Stomach smooth muscle (tissue), 2 donors: ENCODE measurements around the gene NEDD4.
"Not testable (repeated sequence)": the region's sequence is repeated elsewhere in the genome, so short reads cannot be mapped to it uniquely, and the experiment has no call there.

Experiments used
- H3K27ac ChIP-seq: one replicate; pipeline ENCODE4 v1.7.0; 2013; ENCODE audit warnings: mild to moderate bottlenecking, low read length, inconsistent platforms
- H3K27me3 ChIP-seq, 2 donors: one replicate each; pipeline ENCODE4 v1.7.0; 2013; ENCODE audit warnings: low read length in 2 of 2; ENCODE audit not compliant: insufficient read depth in 2 of 2, control insufficient read depth in 1 of 2
- H3K36me3 ChIP-seq, 2 donors: one replicate each; pipeline ENCODE4 v1.7.0; 2013; ENCODE audit warnings: low read length in 2 of 2; ENCODE audit not compliant: control insufficient read depth in 2 of 2, insufficient read depth in 2 of 2
- H3K4me1 ChIP-seq: one replicate; pipeline ENCODE4 v1.7.0; 2013; ENCODE audit warnings: low read length; ENCODE audit not compliant: control insufficient read depth, insufficient read depth
- H3K4me3 ChIP-seq, 2 donors: one replicate each; pipeline ENCODE4 v1.7.0; 2013; ENCODE audit warnings: low read length in 2 of 2
- H3K9ac ChIP-seq, 2 donors: one replicate each; pipeline ENCODE4 v1.7.0; 2013; ENCODE audit warnings: low read length in 2 of 2, mild to moderate bottlenecking in 1 of 2
- H3K9me3 ChIP-seq, 2 donors: one replicate each; pipeline ENCODE4 v1.7.0; 2013; ENCODE audit warnings: low read length in 2 of 2; ENCODE audit not compliant: control insufficient read depth in 2 of 2
- donor health status: healthy.
- donor health status: Pancreatic carcinoma.

Gene NEDD4

DNA sequence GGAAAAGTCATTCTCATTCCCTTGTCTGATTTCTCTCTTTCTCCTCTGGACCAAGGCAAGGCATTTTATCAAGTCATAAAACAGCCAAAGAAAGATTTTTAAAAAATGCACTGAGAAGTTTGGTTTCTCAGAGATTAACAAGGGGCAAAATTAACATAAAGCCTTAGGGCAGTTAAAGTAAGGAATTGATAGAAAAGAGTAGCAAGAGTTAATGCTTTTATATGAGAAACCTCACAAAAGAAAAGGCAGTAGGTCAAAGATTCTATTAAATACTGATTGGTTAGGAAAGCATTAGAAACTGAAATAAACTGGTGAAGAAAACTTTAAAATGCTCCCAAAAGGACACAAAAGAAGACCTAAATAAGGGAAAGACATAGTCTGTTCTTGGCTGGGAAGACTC, 129.5 kb downstream of the NEDD4 start:
- no peak overlapping the region for H3K4me3 ChIP-seq
- no peaks in the 10 kb centered on the region for H3K4me1 ChIP-seq
- no peaks in the 10 kb centered on the region for H3K9me3 ChIP-seq
- no peaks in the 10 kb centered on the region for H3K27me3 ChIP-seq
- H3K36me3 ChIP-seq, result peaks cover 3 to 10% of the 10 kb centered on the region in 2 donors
- H3K9ac ChIP-seq, result no peak overlapping the region
- no peak overlapping the region for H3K27ac ChIP-seq

DNA sequence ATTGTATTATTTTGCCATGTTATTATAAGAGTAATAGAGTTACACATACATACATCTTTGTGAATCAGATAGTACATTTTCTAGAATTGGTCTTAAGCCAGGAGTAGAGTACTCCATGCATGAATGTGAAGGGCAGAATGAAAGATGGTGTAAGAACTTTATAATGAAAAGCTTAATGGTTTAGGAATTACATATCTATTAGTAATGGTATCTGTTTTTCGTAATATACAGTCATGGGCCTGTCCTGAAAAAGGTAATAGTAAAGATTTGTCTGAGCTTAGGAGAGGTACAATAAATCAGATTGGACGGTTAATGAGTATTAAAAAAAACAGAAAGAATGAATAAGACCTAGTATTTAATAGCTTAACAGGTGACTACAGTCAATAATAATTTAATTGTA, 132.3 kb downstream of the NEDD4 start:
- no peaks in the 10 kb centered on the region for H3K9me3 ChIP-seq
- H3K27ac ChIP-seq, result no peak overlapping the region
- no peak overlapping the region for H3K4me3 ChIP-seq
- no peaks in the 10 kb centered on the region for H3K27me3 ChIP-seq
- no peaks in the 10 kb centered on the region for H3K4me1 ChIP-seq
- peaks cover 3 to 21% of the 10 kb centered on the region in 2 donors for H3K36me3 ChIP-seq
- H3K9ac ChIP-seq, result no peak overlapping the region

DNA sequence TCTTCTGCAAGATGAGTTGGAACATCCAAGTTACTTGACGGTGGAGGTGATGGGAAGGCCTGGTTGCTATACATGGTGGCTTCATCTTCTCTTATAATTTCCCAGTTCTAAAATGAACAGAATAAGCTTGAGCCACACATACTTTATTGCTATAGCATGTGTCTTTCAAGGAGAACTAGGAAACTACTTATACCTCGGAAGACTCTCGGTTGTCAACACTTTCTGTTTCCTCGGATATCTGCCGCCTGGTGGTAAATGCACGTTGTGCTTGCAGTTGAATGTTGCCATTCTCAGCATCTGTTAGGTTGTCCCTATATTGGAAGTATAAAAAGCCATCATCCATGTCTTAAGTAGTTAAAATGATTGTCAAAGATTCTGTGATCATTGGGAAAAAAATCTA, 132.9 kb downstream of the NEDD4 start:
- Histone ChIP-seq H3K27ac (no peak overlapping the region), H3K9me3 (no peaks in the 10 kb centered on the region), H3K36me3 (peaks cover 7 to 28% of the 10 kb centered on the region in 2 donors), H3K4me1 (no peaks in the 10 kb centered on the region), H3K27me3 (no peaks in the 10 kb centered on the region), H3K9ac (no peak overlapping the region), H3K4me3 (no peak overlapping the region)

DNA sequence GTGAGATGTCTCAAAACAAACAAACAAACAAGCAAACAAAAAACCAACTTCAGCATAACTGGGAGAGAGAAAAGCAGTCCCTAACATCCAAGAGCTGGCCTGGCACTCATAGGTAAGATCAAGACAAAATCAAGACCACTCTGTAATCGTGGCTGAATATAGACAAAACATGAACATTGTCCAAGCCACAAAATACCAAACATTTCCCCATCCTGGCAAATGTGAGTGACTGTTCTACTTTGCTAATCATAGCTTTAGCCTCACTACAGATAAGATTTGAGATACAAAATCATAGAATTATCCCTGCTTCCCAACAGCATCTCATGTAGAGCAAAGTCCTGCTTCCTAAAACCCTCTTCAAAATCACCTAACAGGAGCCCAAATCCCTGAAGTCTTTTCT, 133.7 kb downstream of the NEDD4 start:
- peaks cover 12 to 36% of the 10 kb centered on the region in 2 donors for H3K36me3 ChIP-seq
- H3K27me3 ChIP-seq, result no peaks in the 10 kb centered on the region
- no peak overlapping the region for H3K9ac ChIP-seq
- no peak overlapping the region for H3K4me3 ChIP-seq
- no peaks in the 10 kb centered on the region for H3K9me3 ChIP-seq
- H3K27ac ChIP-seq, result no peak overlapping the region
- no peaks in the 10 kb centered on the region for H3K4me1 ChIP-seq

DNA sequence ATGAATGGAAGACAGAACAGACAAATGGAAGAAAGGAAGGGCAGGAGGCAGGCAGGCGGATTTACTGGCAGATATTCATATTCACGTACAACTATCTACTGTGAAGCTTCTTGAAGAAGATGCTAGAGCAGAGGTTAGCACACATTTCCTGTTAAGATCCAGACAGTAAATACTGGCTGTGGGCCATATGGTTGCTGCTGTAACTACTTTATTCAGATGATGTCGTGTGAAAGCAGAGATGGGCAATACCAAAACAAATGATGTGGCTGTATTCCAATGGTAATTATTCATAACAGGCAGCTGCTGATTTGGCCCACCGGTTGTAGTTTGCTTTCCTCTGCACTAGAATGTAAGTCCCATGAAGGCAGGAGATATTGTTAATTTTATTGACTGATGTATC, 134.8 kb downstream of the NEDD4 start:
- Histone ChIP-seq H3K27me3 (no peaks in the 10 kb centered on the region), H3K36me3 (peaks cover 12 to 40% of the 10 kb centered on the region in 2 donors), H3K9ac (no peak overlapping the region), H3K4me3 (no peak overlapping the region), H3K4me1 (no peaks in the 10 kb centered on the region), H3K9me3 (no peaks in the 10 kb centered on the region), H3K27ac (no peak overlapping the region)

DNA sequence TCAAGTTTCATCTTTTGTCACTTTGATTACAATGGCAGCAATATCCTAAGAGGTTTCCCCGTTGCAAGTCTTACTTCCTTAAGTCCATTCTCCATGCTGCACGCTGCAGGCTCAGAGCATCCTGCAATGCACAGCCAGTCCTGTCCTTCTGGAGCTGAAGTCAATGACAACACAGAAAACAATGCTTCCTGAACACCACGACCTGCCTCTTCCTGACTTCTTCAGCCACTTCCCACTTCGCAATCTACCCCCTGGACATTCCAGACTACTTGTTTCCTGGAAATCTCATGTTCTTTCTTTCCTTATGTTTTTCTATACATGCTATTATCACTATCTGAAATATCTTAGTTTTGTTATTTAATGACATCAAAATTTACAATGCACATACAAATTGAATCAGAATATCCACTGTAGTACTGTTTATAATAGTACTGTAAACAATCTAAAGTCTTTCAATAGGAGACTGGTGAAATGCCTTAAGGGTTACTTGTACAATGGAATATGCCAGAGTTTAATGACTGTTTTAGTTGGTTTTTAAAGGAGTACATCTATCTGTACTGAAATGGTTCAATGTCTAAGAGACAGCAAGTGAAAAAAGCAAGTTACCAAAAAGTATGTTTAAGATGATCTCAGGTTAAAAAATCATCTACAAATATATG, 136.8 kb downstream of the NEDD4 start:
- Histone ChIP-seq H3K27me3 (no peaks in the 10 kb centered on the region), H3K4me1 (no peaks in the 10 kb centered on the region), H3K4me3 (no peak overlapping the region), H3K36me3 (peaks cover 12 to 43% of the 10 kb centered on the region in 2 donors), H3K27ac (no peak overlapping the region), H3K9ac (no peak overlapping the region), H3K9me3 (no peaks in the 10 kb centered on the region)

DNA sequence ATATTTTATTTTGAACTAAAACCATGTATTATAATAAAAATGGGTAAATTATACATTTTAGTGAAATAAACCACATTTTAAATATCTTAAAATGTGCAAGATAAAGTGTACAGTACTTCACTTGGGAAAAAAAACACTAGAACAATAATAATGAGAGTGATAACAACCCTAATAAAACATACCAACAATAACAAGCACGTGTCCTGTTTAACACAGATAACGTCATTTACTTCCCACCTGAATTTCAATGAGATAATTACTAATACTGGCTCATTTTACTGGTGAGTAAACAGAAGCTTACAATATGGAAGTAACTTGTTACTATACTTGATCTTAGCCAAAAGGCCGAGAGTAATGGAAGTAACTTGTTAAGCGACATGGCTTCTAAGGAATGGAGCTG, 140.3 kb downstream of the NEDD4 start:
- Histone ChIP-seq H3K27me3 (no peaks in the 10 kb centered on the region), H3K4me3 (no peak overlapping the region), H3K9me3 (no peaks in the 10 kb centered on the region), H3K36me3 (peaks cover 11 to 33% of the 10 kb centered on the region in 2 donors), H3K4me1 (no peaks in the 10 kb centered on the region), H3K27ac (no peak overlapping the region), H3K9ac (no peak overlapping the region)

DNA sequence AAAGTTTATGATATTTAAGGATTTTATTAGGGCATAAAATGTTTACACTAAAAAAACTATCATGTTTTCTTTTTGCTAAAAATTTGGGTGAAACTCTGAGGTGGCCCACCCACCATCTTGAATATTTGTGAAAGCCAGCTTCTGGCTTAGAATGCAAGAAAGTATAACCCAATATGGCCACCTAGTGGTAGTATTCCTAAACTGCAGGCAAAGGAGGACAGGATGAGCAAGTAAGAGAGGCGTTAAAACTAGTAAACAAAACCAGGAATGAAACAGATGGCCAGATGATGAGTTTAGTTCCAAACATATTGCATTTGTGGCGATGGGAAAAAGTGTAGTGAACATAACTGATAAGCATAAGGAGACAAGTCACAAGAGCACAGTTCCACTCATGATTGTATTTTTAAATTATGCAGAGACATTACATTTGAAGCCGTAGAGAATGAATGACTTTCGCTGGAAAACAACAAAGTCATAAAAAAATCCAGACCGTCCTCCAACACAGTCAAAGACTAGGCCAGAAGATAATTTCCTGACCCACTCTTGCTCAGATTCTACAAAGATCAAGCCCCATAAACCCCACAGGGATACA, 147.2 kb downstream of the NEDD4 start:
- Histone ChIP-seq H3K27ac (no peak overlapping the region), H3K9me3 (no peaks in the 10 kb centered on the region), H3K27me3 (no peaks in the 10 kb centered on the region), H3K36me3 (peaks cover 8 to 22% of the 10 kb centered on the region in 2 donors), H3K9ac (no peak overlapping the region), H3K4me1 (no peaks in the 10 kb centered on the region), H3K4me3 (no peak overlapping the region)

DNA sequence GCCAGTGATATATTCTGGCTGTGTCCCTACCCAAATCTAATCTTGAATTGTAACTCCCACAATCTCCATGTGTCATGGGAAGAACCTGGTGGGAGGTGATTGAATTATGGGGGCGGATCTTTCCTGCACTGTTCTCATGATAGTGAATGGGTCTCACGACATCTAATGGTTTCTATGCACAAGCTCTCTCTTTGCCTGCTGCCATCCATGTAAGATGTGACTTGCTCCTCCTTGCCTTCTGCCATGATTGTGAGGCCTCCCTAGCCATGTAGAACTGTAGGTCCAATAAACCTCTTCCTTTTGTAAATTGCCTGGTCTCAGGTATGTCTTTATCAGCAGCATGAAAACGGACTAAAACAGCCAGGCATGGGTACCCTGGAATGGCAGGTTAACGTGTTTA, 150.5 kb downstream of the NEDD4 start:
- not testable (repeated sequence) for H3K4me1 ChIP-seq, H3K27me3 ChIP-seq, H3K4me3 ChIP-seq, H3K9me3 ChIP-seq, H3K27ac ChIP-seq, H3K9ac ChIP-seq
- H3K36me3 ChIP-seq, result peaks cover 7 to 14% of the 10 kb centered on the region in 2 donors

DNA sequence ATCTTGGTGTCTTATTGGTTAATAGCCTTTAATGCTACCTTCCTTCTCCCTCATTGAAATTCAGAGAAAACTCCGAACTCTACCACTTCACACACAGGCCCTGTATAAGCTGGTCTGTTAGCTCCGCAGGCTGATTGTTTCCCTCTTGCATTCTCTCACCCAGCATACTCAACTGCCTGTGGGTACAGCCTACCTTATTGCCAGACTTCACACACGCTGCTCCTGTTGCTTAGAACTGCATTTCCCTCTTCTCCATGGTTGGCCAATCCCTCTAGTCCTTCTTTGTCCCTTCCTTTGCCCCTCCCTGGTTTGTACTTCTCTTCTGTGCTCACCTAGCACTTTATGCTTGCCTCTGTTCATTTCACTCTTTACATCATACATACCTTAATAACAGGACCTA, 157.5 kb downstream of the NEDD4 start:
- no peak overlapping the region for H3K4me3 ChIP-seq
- H3K36me3 ChIP-seq, result peaks cover 4 to 8% of the 10 kb centered on the region in 2 donors
- no peak overlapping the region for H3K27ac ChIP-seq
- no peaks in the 10 kb centered on the region for H3K27me3 ChIP-seq
- no peaks in the 10 kb centered on the region for H3K4me1 ChIP-seq
- no peaks in the 10 kb centered on the region for H3K9me3 ChIP-seq
- H3K9ac ChIP-seq, result no peak overlapping the region

DNA sequence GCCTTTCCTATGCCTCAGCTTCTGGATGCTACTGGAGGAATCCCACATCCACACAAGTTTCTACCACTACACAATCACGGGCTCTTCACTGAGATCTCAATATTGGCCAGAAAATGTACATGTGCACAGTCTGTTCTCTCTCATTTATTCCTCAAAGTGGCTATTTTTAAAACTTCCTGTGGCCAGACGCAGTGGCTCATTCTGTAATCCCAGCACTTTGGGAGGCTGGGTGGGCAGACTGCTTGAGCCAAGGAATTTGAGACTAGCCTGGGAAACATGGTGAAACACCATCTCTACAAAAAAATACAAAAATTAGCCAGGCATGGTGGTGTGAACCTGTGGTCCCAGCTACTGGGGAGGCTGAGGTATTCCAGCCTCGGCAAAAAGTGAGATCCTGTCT, 159.1 kb downstream of the NEDD4 start:
- Histone ChIP-seq H3K9me3 (no peaks in the 10 kb centered on the region), H3K27ac (no peak overlapping the region), H3K4me1 (no peaks in the 10 kb centered on the region), H3K36me3 (peaks cover 10 to 17% of the 10 kb centered on the region in 2 donors), H3K9ac (no peak overlapping the region), H3K4me3 (no peak overlapping the region), H3K27me3 (no peaks in the 10 kb centered on the region)
